GM19324 (cell line): ENCODE results near the gene WIPF3.

ENCODE experiments used
- ATAC-seq: cut with Tn5 transposase; IDR thresholded peaks from one replicate; pipeline ENCODE4 v1.9.1; 2021; ENCODE audit warnings: mild to moderate bottlenecking, moderate library complexity; ENCODE audit not compliant: unreplicated experiment, low FRiP score

Gene WIPF3

GRCh38 chr7:29843726-29844125 lies 37.4 kb downstream of the WIPF3 start:
- ATAC-seq = no peak

DNA sequence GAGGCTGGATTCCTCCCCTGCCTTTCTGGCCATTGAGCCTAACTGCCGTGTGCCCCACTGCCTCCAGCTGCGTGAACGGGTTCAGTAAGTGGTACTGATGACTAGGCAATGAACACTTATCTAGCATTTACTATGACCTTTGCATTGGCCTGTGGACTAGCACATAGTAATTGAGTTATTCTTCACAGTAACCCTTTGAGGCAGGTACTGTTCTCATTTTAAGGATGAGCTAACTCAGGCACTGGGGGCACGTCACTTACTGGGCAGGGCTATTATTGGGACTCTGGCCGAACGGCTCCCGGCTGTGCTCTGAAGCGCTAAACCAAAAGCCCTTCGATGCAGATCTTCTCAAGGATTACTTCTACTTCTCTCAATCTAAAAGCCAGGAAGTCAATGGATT lies 38.3 kb downstream of the WIPF3 start:
- no peak for ATAC-seq

GRCh38 chr7:29847496-29847895 lies 41.2 kb downstream of the WIPF3 start:
- no peak for ATAC-seq

DNA sequence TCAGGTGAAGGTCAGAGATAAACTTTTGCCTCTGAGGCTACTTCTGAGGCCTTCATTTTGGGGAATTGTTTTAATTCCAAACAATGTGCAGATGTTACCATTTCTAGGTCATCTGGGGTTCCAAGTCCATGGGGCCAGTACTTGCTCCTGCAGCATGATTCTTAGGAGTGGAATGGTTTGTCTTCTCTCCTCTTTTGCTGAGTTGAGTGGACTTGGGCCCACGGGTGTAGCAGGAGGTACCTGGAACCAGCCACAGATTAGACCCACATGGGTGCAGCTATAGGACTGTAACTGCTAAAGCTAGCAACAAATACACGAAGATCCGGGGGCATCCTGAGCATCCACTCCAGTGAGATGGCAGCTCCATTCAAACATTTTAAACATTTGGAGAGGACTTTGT lies 41.6 kb downstream of the WIPF3 start:
- ATAC-seq = no peak

GRCh38 chr7:29848941-29849340 lies 42.6 kb downstream of the WIPF3 start:
- ATAC-seq = no peak

- no peak for ATAC-seq
Measured at GRCh38 chr7:29851487-29851886, 45.2 kb downstream of the WIPF3 start.

GRCh38 chr7:29852457-29852856 lies 46.1 kb downstream of the WIPF3 start:
- ATAC-seq = no peak

DNA sequence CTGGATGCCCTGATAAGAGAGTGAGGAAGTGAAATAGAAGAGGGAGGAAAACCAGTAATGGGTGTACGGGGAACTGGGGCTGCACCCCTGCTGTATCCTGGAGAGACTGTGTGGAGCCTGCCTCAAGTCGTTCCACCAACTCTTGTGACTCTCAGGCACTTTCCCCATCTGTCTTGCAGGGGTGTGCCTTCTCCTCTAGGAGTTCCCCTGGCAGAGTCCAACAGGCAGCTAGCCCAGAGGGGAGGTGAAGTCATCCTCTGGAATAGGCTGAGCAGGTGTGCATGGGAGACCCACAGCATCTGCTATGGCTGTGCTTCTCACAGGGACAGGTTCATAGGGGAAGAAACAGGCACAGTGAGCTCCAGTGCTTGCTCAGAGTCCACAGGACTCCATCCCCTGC lies 46.8 kb downstream of the WIPF3 start:
- ATAC-seq = no peak

DNA sequence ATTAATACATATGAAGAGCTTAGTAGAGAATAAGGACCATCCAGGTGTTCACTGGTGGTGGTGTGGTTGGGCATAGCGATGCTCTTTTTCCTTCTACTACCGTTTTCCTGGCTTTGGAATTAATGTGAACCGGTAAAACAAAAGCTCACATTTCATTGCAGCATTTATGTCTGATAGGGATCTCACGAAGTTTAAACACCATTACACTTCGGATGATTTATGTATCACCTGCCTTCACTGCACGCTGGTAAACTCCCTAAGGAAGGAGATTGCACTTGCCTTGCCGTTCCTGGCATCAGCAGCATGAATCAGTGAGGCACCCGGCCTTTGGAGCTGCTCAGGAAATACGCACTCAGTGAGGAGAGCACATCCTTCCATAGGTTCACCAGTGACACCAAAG lies 47.5 kb downstream of the WIPF3 start:
- no peak for ATAC-seq

DNA sequence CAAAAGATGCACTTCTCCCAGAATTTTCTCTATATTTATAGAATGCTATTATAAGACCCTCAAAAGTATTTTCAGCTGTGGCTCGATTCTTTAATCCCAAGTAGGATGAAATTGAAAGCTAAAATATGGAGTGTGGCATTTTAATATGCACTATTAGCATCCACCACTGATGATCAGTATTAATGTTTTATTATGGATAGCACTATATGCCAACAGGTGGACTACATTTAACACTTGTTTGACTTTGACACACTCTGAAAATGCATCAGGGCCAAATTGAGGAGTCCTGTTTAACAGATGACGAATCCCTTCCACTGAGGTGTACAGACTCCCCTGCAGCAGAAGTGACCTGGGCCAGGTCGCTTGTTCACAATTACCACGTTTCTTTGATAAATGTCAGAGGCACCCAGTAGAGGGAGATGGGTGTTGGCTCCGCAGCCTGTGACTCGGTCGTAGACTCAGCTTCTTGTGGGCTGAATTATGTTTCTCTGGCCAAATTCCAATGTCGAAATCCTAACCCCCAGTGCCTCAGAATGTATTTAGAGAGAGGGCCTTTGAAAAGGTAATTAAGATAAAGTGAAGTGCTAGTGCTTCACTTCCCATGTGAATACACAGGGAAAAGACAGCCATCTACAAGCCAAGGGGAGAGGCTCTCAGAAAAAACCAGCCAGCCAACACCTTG lies 48.1 kb downstream of the WIPF3 start:
- no peak for ATAC-seq

- ATAC-seq = no peak
Measured at GRCh38 chr7:29857654-29858053, 51.3 kb downstream of the WIPF3 start.

- ATAC-seq = no peak
Measured at GRCh38 chr7:29858191-29858951, 52.1 kb downstream of the WIPF3 start.

DNA sequence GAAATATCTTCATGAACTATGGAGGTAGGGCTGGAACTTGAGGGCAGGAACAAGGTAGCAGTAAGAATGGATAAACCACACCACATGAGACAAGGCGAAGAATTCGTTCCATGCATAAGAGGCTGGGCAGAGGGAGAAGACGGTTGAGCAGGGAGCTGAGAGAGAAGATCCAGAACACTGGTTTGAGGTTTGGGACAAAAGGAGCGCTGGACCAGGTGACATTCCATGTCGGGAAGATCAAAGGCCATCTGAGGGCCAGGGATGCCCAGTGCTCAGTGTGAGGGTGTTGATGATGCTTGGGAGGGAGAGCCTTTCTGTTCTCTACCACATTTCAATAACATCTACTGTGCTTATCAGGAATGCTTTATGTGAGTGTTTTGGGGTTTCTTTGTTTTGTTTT lies 52.8 kb downstream of the WIPF3 start:
- no peak for ATAC-seq

DNA sequence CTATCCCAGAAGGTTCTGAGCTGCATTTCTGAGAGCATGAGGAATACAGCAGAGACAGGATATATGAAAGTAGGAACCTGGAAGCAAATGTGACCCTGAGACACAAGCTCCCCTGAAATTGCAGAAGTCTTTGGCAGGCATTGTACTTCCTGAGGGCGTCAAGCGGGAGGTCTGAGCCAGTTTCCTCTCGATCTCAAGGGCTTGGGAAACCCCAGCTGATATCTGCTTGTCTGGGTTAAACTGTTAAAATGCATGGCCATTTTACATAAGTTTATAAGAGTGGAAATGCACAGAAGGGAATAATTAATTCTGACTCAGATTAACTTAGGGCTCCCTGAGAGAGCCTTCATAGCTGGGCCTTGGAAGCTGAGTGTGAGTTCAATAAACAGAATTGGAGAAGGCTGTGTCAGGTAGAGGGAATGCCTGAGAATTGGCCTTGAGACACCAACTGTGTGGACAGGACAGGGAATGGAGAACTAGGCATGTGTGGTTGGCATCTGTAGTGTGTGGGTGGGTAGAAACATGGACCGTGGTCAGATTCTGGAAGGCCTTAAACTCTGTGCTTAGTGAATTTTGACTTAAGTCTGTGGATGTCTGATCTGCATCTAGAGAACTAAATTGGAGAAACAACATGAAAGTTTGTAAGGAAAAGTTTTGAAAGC lies 53.3 kb downstream of the WIPF3 start:
- no peak for ATAC-seq

- ATAC-seq = no peak
Measured at GRCh38 chr7:29860186-29860585, 53.9 kb downstream of the WIPF3 start.

DNA sequence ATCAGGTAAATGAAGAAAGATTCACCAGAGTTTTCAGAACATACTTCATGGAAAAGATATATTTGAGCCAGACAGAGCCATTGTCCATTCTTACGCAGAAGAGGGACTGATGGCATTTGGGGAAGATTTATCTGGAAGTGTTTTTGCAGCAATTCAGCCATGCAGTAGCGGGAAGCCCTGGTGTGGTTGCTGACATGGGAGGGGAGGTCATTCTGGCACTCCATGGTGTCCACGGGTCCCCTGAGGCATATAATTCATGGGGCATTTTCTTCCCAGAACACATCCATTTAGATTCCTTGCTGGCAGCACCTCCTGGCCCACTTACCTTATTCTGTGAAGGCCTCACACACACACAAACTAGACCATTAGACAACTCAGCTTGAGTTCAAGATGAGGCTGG lies 55.6 kb downstream of the WIPF3 start:
- ATAC-seq = no peak

GRCh38 chr7:29864656-29865055 lies 58.3 kb downstream of the WIPF3 start:
- no peak for ATAC-seq

- ATAC-seq = no peak
Measured at GRCh38 chr7:29865526-29865925, 59.2 kb downstream of the WIPF3 start.

DNA sequence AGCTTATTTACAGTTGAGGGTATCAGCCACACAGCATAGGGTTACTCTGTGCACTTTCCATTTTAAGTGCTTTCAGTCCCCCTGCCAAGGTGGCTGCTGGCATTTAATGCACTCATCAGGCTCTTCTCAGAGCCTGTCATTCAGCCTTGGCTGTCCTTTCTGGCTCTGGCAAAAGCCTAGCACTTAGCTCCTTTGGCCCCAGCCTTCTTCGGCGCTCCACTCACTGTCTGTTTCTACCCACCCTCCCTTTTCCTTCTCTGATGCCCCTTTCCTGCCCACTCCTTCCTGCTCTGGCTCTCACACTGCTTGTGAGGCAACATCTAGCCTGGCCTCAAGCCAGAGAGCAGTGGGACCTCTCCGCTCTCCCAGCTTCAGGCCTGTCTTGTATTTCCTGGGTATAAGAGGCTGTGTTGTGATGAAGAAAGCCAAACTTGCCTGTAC lies 60.2 kb downstream of the WIPF3 start:
- ATAC-seq = no peak

GRCh38 chr7:29871787-29872398 lies 65.6 kb downstream of the WIPF3 start:
- ATAC-seq = no peak

DNA sequence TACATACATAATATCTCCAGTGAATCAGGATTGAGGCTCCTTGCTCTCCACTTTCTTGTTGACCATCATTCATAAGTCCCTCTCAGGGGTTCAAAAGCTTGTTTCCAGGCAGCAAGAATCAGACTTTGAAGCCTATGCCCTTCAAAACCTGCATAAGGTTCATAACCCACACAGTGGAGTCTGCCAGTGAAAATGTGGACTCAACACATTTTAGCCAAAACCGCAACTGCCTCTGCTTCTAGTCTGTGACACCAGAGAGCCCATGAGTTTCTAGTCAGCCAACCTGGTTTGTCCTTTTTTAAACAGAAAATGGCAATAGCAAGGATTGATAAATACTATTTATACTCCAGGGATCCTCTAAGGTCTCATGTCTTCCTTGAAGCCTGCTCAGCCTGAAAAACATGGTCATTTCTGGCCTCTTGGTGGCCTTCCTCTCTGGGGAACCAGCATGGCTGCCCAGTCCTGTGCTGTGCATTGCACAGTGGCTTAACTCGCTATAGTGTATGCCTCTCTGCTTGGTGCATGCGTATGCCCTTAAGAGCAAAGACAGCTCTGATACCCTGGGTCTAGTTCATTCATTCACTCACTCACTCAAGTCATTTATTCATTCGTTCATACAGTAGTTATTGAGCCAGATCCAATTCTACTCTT lies 67.5 kb downstream of the WIPF3 start:
- ATAC-seq = no peak
